HG03045 (cell line): Measurements from ENCODE around the gene ZNF91.
"Not testable (repeated sequence)": the region's sequence is repeated elsewhere in the genome, so short reads cannot be mapped to it uniquely, and the experiment has no call there.

ENCODE experiments used
- ATAC-seq: cut with Tn5 transposase; IDR thresholded peaks from one replicate; pipeline ENCODE4 v1.9.1; 2021; ENCODE audit warnings: mild to moderate bottlenecking, moderate library complexity; ENCODE audit not compliant: unreplicated experiment

Gene ZNF91

GRCh38 chr19:23395041-23395721 is at the start of gene ZNF91:
Gene ZNF91 (minus strand): TSS chr19:23395471. CDS start chr19:23395354, 117 bp downstream.
- peak; percentile 97 for ATAC-seq

- no peak for ATAC-seq
These were observed 45.5 kb upstream of the ZNF91 start for GRCh38 chr19:23440791-23441190.

DNA sequence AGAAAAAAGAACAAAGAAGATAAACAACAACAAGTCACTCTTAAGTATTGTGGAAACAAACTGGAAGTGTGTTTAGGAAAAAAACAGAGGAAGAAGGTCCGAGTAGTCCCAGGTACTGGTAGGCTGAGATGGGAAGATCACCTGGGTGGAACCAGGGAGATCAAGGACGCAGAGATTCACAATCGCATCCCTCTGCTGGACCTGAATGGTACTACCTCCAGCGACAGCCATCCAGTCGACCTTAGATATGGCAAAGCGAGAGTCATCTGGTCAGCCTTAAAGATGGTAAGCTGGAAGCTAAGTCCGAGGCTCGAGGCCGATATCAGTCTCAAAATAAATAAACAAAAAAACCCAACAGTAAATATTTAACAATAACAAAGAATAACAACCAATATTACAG is 44.9 kb upstream of the ZNF91 start:
- ATAC-seq: no peak

DNA sequence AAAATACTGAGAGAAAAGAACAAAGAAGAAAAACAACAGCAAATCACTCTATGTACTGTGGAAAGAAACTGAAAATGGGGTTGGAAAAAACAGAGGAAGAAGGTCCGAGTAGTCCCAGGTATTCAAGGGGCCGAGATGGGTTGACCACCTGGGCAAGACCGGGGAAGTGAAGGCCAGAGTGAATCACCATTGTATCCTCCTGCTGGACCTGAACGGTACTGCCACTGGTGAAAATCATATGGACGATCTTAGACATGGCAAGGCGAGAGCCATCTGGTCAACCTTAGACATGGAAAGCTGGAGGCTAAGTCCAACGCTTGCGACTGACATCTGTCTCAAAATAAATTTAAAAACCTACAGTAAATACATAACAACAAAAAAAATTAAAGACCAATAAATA is 44.4 kb upstream of the ZNF91 start:
- ATAC-seq: no peak

GRCh38 chr19:23437901-23438300 is 42.6 kb upstream of the ZNF91 start:
- ATAC-seq: no peak

DNA sequence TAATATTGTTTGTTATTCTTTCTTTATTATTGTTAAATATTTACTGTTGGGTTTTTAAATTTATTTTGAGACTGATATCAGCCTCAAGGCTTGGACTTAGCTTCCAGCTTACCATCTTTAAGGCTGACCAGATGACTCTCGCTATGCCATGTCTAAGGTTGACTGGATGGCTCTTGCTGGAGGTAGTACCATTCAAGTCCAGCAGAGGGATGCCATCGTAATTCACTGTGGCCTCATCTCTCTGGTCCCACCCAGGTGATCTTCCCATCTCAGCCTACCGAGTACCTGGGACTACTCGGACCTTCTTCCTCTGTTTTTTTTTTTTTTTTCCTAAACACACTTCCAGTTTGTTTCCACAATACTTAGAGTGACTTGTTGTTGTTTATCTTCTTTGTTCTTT is 41.7 kb upstream of the ZNF91 start:
- no peak for ATAC-seq

DNA sequence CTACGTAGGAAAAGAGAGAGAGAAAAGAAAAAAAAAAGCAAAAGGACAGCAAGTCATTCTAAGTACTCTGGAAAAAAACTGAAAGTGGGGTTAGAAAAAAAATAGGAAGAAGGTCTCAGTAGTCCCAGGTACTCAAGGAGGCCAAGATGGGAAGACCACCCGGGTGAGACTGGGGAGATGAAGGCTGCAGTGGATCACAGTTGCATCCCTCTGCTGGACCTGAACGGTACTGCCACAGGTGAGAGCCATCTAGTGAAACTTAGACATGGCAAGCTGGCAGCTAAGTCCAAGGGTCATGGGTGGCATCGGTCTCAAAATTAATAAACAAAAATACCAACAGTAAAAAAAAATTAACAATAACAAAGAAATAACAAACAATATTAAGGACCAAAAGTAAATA is 41.0 kb upstream of the ZNF91 start:
- no peak for ATAC-seq

- ATAC-seq: no peak
These were observed 25.6 kb upstream of the ZNF91 start for GRCh38 chr19:23420824-23421223.

DNA sequence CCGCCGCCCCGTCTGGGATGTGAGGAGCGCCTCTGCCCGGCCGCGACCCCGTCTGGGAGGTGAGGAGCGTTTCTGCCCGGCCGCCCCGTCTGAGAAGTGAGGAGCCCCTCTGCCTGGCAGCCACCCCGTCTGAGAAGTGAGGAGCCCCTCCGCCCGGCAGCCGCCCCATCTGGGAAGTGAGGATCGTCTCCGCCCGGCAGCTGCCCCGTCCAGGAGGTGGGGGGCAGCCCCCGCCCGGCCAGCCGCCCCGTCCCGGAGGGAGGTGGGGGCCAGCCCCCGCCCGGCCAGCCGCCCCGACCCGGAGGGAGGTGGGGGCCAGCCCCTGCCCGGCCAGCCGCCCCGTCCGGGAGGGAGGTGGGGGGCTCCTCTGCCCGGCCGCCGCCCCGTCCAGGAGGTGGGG is 24.0 kb upstream of the ZNF91 start:
- ATAC-seq: not testable (repeated sequence)

- no peak for ATAC-seq
These were observed 20.4 kb upstream of the ZNF91 start for GRCh38 chr19:23415561-23416191.

- ATAC-seq: no peak
These were observed 19.8 kb upstream of the ZNF91 start for GRCh38 chr19:23415034-23415433.

GRCh38 chr19:23410155-23410554 is 14.9 kb upstream of the ZNF91 start:
- ATAC-seq: no peak

- ATAC-seq: no peak
These were observed 14.2 kb upstream of the ZNF91 start for GRCh38 chr19:23409392-23410048.

DNA sequence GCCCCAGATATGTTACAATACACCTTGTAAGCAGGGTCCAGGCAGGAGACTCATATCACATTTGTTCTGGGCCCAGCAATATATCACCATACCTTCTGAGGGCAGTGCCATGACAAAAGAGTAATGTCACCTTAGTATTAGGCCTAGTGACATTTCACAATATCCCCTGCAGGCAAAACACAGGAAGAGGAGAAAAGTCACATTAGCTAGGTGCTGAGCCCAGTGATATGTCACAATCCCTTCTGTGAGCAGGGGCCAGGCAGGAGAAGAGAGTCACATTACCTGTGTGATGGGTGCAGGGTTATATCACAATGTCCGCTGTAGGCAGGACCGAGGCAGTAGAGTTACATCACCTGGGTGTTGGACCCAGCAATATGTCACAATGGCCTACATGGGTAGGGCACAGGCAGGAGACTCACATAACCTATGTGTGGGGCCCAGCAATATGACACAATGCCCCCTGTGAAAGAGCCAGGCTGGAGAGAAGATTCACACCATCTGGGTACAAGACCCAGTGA is 12.4 kb upstream of the ZNF91 start:
- ATAC-seq: no peak

DNA sequence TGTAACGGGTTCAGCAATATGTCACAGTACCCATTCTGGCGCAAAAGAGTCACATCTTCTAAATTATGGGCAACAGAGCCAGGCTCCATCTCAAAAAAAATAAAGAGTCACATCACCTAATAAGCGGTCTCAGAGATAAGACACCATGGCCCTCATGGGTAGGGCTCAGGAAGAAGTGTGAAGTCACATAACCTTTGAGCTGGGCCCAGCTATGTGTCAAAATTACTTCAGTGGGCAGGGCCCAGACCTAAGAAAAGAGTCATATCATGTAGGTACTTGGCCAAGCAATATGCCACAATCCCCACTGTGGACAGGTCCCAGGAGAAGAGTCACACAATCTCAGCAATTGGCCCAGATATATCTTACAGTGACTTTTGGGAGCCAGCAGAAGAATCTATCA is 11.4 kb upstream of the ZNF91 start:
- no peak for ATAC-seq

GRCh38 chr19:23406091-23406490 is 10.8 kb upstream of the ZNF91 start:
- ATAC-seq: no peak

DNA sequence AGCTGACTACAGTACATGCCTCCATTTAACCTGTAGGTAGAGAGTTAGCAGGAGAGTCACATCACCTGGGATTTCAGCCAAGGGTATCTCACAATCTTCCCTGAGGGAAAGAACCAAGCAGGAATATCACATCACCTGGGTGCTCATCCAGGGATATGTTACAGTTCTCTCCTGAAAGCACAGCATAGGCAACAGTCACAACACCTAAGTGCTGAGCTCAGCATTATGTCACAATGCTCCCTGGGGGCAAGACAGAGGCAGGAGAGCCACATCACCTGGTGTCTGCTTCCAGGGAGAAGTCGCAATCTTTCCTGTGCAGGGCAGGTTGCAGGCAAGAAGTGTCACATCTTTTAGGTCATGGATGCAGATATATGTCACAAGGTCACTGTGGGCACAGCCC is 9.4 kb upstream of the ZNF91 start:
- ATAC-seq: no peak

- no peak for ATAC-seq
These were observed 8.5 kb upstream of the ZNF91 start for GRCh38 chr19:23403581-23404324.

- ATAC-seq: no peak
These were observed 7.8 kb upstream of the ZNF91 start for GRCh38 chr19:23403052-23403451.

DNA sequence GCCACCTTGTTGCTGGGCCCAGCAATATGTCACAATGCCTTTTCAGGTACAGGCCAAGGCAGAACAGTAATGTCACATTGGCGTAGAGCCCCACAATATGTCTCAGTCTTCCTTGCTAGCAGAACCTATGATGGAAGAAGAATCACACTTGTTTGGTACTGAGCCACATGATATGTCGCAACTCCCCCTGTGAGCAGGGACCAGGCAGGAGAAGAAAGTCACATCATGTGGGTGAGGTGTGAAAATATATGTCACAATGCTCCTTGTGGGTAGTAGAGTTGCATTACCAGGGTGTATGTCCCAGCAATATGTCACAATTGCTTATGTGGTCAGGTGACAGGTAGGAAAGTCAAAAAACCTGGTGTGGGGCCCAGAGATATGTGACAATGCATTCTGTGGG is 7.1 kb upstream of the ZNF91 start:
- ATAC-seq: no peak

DNA sequence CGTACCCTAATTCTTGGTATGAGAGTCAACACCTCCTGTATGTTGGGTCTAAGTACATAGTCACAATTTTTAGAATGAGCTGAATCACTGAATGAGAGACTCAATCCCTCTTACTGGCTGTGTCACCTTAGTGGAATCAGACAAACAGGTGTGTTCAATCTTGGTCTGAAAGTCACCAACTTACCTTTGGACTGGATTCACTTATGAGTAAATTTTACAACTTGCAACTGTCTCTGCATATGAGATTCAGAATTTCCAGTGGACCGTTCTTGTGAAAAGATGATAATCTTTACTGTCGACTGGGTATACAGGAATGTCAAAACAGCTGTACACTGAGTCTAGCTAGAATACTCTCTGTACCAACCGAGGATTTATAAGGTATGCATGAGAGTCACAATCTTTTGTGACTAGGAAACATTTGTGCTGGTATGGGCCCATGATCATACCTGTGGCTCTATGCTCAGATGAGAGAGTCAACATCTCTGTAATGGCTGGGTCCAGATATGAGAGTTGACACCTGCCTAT is 5.9 kb upstream of the ZNF91 start:
- no peak for ATAC-seq
